ENCODE results near the gene RGL2. TPM values are rescaled to one million over a fixed set of nuclear protein-coding genes. Genes with fewer than 3 reads are reported as not detected.

Gene RGL2
- total and polyA plus RNA-seq, 10 of the 15 experiments (the other 5 are each of a cell fraction or from before 2014, with no cell fraction given) = 0.84 to 21.2 (median 6.8) TPM

GRCh38 chr6:33318426-33319073 lies 19.8 kb upstream of the RGL2 start:
- RAD21 ChIA-PET (ENCODE audit: unreplicated experiment) = interaction anchor here (0.7 to 2.8 kb wide), 13 partner anchors 19 to 303 kb away, joined by 3 to 22 read pairs (median 4); partner anchors contain the start of genes B3GALT4, ITPR3, PFDN6 and RGL2
- no peak for TF ChIP-seq HCFC1 (IDR thresholded peaks at IDR 0.05; ENCODE audit: low read length)
- no peak for TF ChIP-seq SREBF2 (IDR thresholded peaks at IDR 0.05; ENCODE audit: low read length)
- TF ChIP-seq USF1 (IDR thresholded peaks at IDR 0.05; ENCODE audit: borderline replicate concordance, extremely low read length, insufficient read depth, low read depth, low read length) = no peak
- no peak for TF ChIP-seq ASH2L (IDR thresholded peaks at IDR 0.05; ENCODE audit: borderline replicate concordance, low read depth)
- no peak for TF ChIP-seq MEF2A (IDR thresholded peaks at IDR 0.05; ENCODE audit: insufficient read depth, low read depth, low read length)
- TF ChIP-seq MYB (IDR thresholded peaks at IDR 0.05; ENCODE audit: borderline replicate concordance, low read depth, low read length) = no peak
- TF ChIP-seq E4F1 (IDR thresholded peaks at IDR 0.05; ENCODE audit: borderline replicate concordance, partially characterized antibody) = no peak
- TF ChIP-seq ETV6 (conservative IDR thresholded peaks at IDR 0.05 in 1 of 2, IDR thresholded peaks at IDR 0.05 in 1 of 2; ENCODE audit: borderline replicate concordance in 1 of 2, low read depth in 1 of 2) = no peak
- no peak for TF ChIP-seq RBBP5 (conservative IDR thresholded peaks at IDR 0.05)
- TF ChIP-seq ATF2 (IDR thresholded peaks at IDR 0.05; ENCODE audit: low read length) = 0 out of 2 replicates have a peak, but pooled peaks have one; percentile 10
- no peak for TF ChIP-seq CBX3 (IDR thresholded peaks at IDR 0.05; ENCODE audit: borderline replicate concordance, low read depth)
- 0 out of 2 replicates have a peak, but pooled peaks have one; percentile 4 for TF ChIP-seq MXI1 (IDR thresholded peaks at IDR 0.05; ENCODE audit: low read depth, low read length)
- no peak for TF ChIP-seq STAT3 (IDR thresholded peaks at IDR 0.05; ENCODE audit: low read depth, low read length)
- no peak for TF ChIP-seq BRCA1 (IDR thresholded peaks at IDR 0.05; ENCODE audit: low read depth, low read length)
- Histone ChIP-seq H3K4me3 (peak overlapping the region; percentile 63), H3K36me3 (ENCODE audit: control insufficient read depth in 2 of 2, insufficient read depth in 2 of 2, low read length in 1 of 2) (peaks cover 12 to 16% of the 10 kb centered on the region in 2 experiments; a peak in 3 of 4 replicates), H2AFZ (ENCODE audit: control insufficient read depth, low read depth, low read length) (no peak overlapping the region), H3K79me2 (ENCODE audit: control insufficient read depth, insufficient read depth, low read length) (peaks cover 47% of the 10 kb centered on the region), H4K20me1 (ENCODE audit: control insufficient read depth, insufficient read depth) (0 out of 2 replicates have a peak, but pooled peaks cover 3% of the 10 kb centered on the region), H3K9me3 (replicated peaks; ENCODE audit: control insufficient read depth, insufficient read depth, low read length) (no peaks in the 10 kb centered on the region), H3K4me1 (ENCODE audit: control insufficient read depth, insufficient read depth, low read length) (peaks cover 35% of the 10 kb centered on the region), H3K4me2 (ENCODE audit: control insufficient read depth, insufficient read depth) (peak overlapping the region; percentile 72), H3K27me3 (replicated peaks in 1 of 2; ENCODE audit: control insufficient read depth in 2 of 2, insufficient read depth in 2 of 2, low read length in 1 of 2) (no peaks in the 10 kb centered on the region), H3K27ac (ENCODE audit: control insufficient read depth, insufficient read depth) (no peak overlapping the region; the same call in 1 of the 2 replicates), H3K9ac (ENCODE audit: control insufficient read depth, insufficient read depth, low read length) (peak overlapping the region; percentile 72; the same call in 1 of the 2 replicates)
- 39% methylated on average over 8 of the region's 8 CpGs for WGBS (ENCODE audit: insufficient coverage, insufficient replicate concordance, low lambda C conversion rate, missing lambda C conversion rate)
- ATAC-seq = no peak
- SMC1A ChIA-PET (ENCODE audit: uncharacterized antibody, unreplicated experiment) = interaction anchor here (0.6 to 1.3 kb wide), 5 partner anchors 19 to 112 kb away, joined by 3 to 8 read pairs (median 4); partner anchors contain the start of genes PFDN6 and WDR46
- FAIRE-seq = no peak
- POLR2A ChIA-PET = interaction anchor here (0.7 to 2.0 kb wide), 13 partner anchors 10 to 906 kb away, joined by 3 to 12 read pairs (median 6); partner anchors contain the start of genes B3GALT4, HLA-DPA1, PFDN6 and PHF1
- in situ Hi-C loops (cut with MboI) = no loop called here
- intact Hi-C loops (cut with micrococcal nuclease; ENCODE audit: unreplicated experiment) = loop anchor here (5.0 kb wide), 1 partner anchor 99 kb away; the partner anchor contains the start of gene CUTA
- BruUV-seq (replicated peaks) = no TSS peak
- no peak for DNase-seq (ENCODE audit: low read depth, low spot score)
- CTCF ChIA-PET = interaction anchor here (0.6 to 2.7 kb wide), 8 partner anchors 26 to 136 kb away, joined by 3 to 19 read pairs (median 4); partner anchors contain the start of genes B3GALT4, CUTA, RING1 and VPS52
